K562 (cell line): ENCODE data around the gene SARS1. TPM values are rescaled to one million over a fixed set of nuclear protein-coding genes. Genes with fewer than 3 reads are reported as not detected.
A peak's percentile ranks its signal among the peaks of the same experiment; 100 is the strongest.

Source experiments
- CHD2 ChIP-seq: IDR thresholded peaks from 2 replicates; pipeline ENCODE4 v1.6.1; 2011; ENCODE audit warnings: low read depth, low read length
- CREBBP ChIP-seq: IDR thresholded peaks from one replicate; pipeline ENCODE4 v1.6.1; 2012; ENCODE audit warnings: low read depth, mild to moderate bottlenecking, control low read depth, inconsistent platforms, low read length
- E2F5 ChIP-seq: sonication (generic); formaldehyde crosslinking; IDR thresholded peaks from 2 replicates; pipeline ENCODE4 v1.8.0; 2022; ENCODE audit warnings: mild to moderate bottlenecking, missing genetic modification reagents
- E2F8 ChIP-seq: fragments of 450-650 bp; IDR thresholded peaks from 2 replicates; pipeline ENCODE4 v1.7.1; 2018; ENCODE audit warnings: mild to moderate bottlenecking, low read depth; ENCODE audit not compliant: partially characterized antibody
- ELF4 ChIP-seq: fragments of 450-650 bp; formaldehyde crosslinking; IDR thresholded peaks from 2 replicates; pipeline ENCODE4 v1.4.0; 2022; ENCODE audit warnings: missing genetic modification characterization
- FOXP1 ChIP-seq: sonication (generic); formaldehyde crosslinking; IDR thresholded peaks from 2 replicates; pipeline ENCODE4 v1.8.0; 2022; ENCODE audit warnings: mild to moderate bottlenecking, missing genetic modification reagents
- HOMEZ ChIP-seq: fragments of 250-450 bp; sonication (Bioruptor Pico); IDR thresholded peaks from 2 replicates; pipeline ENCODE4 v1.4.0; 2020; ENCODE audit warnings: mild to moderate bottlenecking, moderate library complexity
- KDM5B ChIP-seq: fragments of 200-600 bp; sonication (generic); IDR thresholded peaks from 2 replicates; pipeline ENCODE4 v1.6.1; 2012; ENCODE audit warnings: low read depth, mild to moderate bottlenecking, moderate library complexity, low read length, control low read depth, inconsistent platforms; ENCODE audit not compliant: insufficient replicate concordance
- KLF1 ChIP-seq: fragments of 450-650 bp; IDR thresholded peaks from 2 replicates; pipeline ENCODE4 v1.6.1; 2016; ENCODE audit warnings: missing genetic modification characterization, missing compliant biosample characterization
- MCM3 ChIP-seq: fragments of 450-650 bp; IDR thresholded peaks from 2 replicates; pipeline ENCODE4 v1.6.1; 2016
- MEF2A ChIP-seq: IDR thresholded peaks from 2 replicates; pipeline ENCODE4 v1.6.1; 2011; ENCODE audit warnings: low read depth, mild to moderate bottlenecking, low read length, moderate library complexity; ENCODE audit not compliant: control insufficient read depth
- POLR3A ChIP-seq: IDR thresholded peaks from 2 replicates; pipeline ENCODE4 v1.6.1; 2011; ENCODE audit warnings: borderline replicate concordance, mild to moderate bottlenecking, moderate library complexity; ENCODE audit not compliant: insufficient read length, insufficient read depth; ENCODE audit errors: extremely low read depth
- RBM25 ChIP-seq: fragments of 200-400 bp; formaldehyde crosslinking; IDR thresholded peaks from 2 replicates; pipeline ENCODE4 v1.6.1; 2018; ENCODE audit warnings: low read length, low read depth, moderate library complexity; ENCODE audit not compliant: severe bottlenecking
- RBM34 ChIP-seq: fragments of 200-400 bp; formaldehyde crosslinking; IDR thresholded peaks from 2 replicates; pipeline ENCODE4 v1.6.1; 2018; ENCODE audit warnings: low read length, borderline replicate concordance; ENCODE audit not compliant: insufficient read depth
- SIN3A ChIP-seq, 2 experiments: fragments of 150-350 bp in 1 of 2; IDR thresholded peaks; 2 replicates each; pipeline ENCODE4 v1.6.1; 2011 to 2016; ENCODE audit warnings: borderline replicate concordance in 2 of 2, low read depth in 2 of 2, low read length in 2 of 2, mild to moderate bottlenecking in 2 of 2, moderate library complexity in 2 of 2; ENCODE audit not compliant: control insufficient read depth in 1 of 2
- TBL1XR1 ChIP-seq, 2 experiments: IDR thresholded peaks; 2 replicates each; pipeline ENCODE4 v1.6.1; 2012; ENCODE audit warnings: improper control_type of control experiment in 2 of 2, low read length in 2 of 2, mild to moderate bottlenecking in 1 of 2
- ZNF239 ChIP-seq: fragments of 250-450 bp; sonication (Bioruptor Pico); IDR thresholded peaks from 2 replicates; pipeline ENCODE4 v1.4.0; 2020; ENCODE audit warnings: mild to moderate bottlenecking
- ZNF449 ChIP-seq: fragments of 250-450 bp; sonication (Bioruptor Pico); IDR thresholded peaks from 2 replicates; pipeline ENCODE4 v1.8.0; 2022; ENCODE audit warnings: moderate library complexity, mild to moderate bottlenecking, inconsistent platforms
- ZNF639 ChIP-seq, 2 experiments: fragments of 200-800 bp in 1 of 2; sonication (Bioruptor generic) in 1 of 2; sonication (generic) in 1 of 2; formaldehyde crosslinking in 1 of 2; IDR thresholded peaks in 1 of 2; conservative IDR thresholded peaks in 1 of 2; 2 replicates each; pipeline versions ENCODE4 v1.5.0 to v1.6.1; 2016 to 2020; ENCODE audit warnings: missing compliant biosample characterization in 1 of 2, missing genetic modification characterization in 1 of 2, missing genetic modification reagents in 1 of 2
- ZNF644 ChIP-seq: fragments of 200-800 bp; sonication (Bioruptor generic); IDR thresholded peaks from 2 replicates; pipeline ENCODE4 v1.6.1; 2016; ENCODE audit warnings: low read depth, missing genetic modification characterization, missing compliant biosample characterization
- polyA plus RNA-seq, 8 experiments: library from polyadenylated mRNA; depleted of rRNA in 4 of 8; stranded (reverse) in 5 of 8; unstranded in 3 of 8; fragments of >200 nt; fragmentation: Nextera tagmentation in 2 of 8; fragmentation: Illumina TruSeq in 1 of 8; extraction: Ambion mirVana in 2 of 8; extraction: Trizol in 1 of 8; gene quantifications; 2 replicates each; pipeline versions ENCODE4 v1.2.1 to v1.2.3, GENCODE V29; 2011 to 2014; ENCODE audit warnings: inconsistent platforms in 1 of 8, missing spikeins in 1 of 8
- total RNA-seq, 7 experiments: library from RNA; depleted of rRNA in 6 of 7; stranded (reverse); fragments of >200 nt in 6 of 7; fragmentation: Illumina TruSeq in 2 of 7; extraction: Trizol in 2 of 7; gene quantifications; 2 replicates each; pipeline versions ENCODE4 v1.2.1 to v1.2.3, GENCODE V29; 2011 to 2021; ENCODE audit warnings: low replicate concordance in 1 of 7

Gene SARS1
- total and polyA plus RNA-seq, 9 of the 15 experiments (the other 6 are each of a cell fraction or from before 2014, with no cell fraction given) = 221 to 623 (median 254) TPM

GRCh38 chr1:109216662-109217061 is 2.9 kb downstream of the SARS1 start (continued):
- TF ChIP-seq E2F5 (CRISPR knock-in tag) = no peak
- TF ChIP-seq MCM3 = no peak
- TF ChIP-seq ZNF644 (tag) = peak; percentile 54; the same call in 1 of the 2 replicates
- no peak for TF ChIP-seq ZNF639 (CRISPR knock-in tag; conservative IDR thresholded peaks at IDR 0.05 in 1 of 2, IDR thresholded peaks at IDR 0.05 in 1 of 2)
- no peak for TF ChIP-seq FOXP1 (CRISPR knock-in tag)
- no peak for TF ChIP-seq HOMEZ (CRISPR knock-in tag)
- peak; percentile 23 for TF ChIP-seq E2F8
- no peak for TF ChIP-seq ELF4 (CRISPR knock-in tag)
- TF ChIP-seq CREBBP = no peak
- TF ChIP-seq ZNF239 = no peak
- no peak for TF ChIP-seq MEF2A
- TF ChIP-seq ZNF449 (CRISPR knock-in tag) = no peak
- TF ChIP-seq RBM34 = no peak
- TF ChIP-seq KLF1 (tag) = no peak
- TF ChIP-seq KDM5B = no peak
- TF ChIP-seq CHD2 = no peak
- TF ChIP-seq TBL1XR1 (IDR thresholded peaks at IDR 0.05; ENCODE audit: low read length in 2 of 2) = 0 out of 4 replicates have a peak, but pooled peaks of 1 of the 2 experiments have one; percentile 26
- peak; percentile 44 for TF ChIP-seq RBM25
- no peak for TF ChIP-seq POLR3A
- TF ChIP-seq SIN3A (IDR thresholded peaks at IDR 0.05; ENCODE audit: borderline replicate concordance in 2 of 2, control insufficient read depth in 1 of 2, low read depth in 2 of 2, low read length in 2 of 2) = no peak
